Measurements from ENCODE around the gene AGAP2.

Gene AGAP2

GRCh38 chr12:57727758-57728395 is 10.7 kb downstream of the AGAP2 start:
- no peak for TF ChIP-seq CTCF (IDR thresholded peaks at IDR 0.05; ENCODE audit: borderline replicate concordance, control extremely low read depth, extremely low read depth, insufficient read depth, missing control alignments)
- in situ Hi-C loops (cut with MboI; ENCODE audit: low sequenced_read_pairs, unreplicated experiment), result no loop called here
- DNase-seq (ENCODE audit: low spot score), result peak; percentile 15

GRCh38 chr12:57726884-57727757 is 11.4 kb downstream of the AGAP2 start:
- in situ Hi-C loops (cut with MboI; ENCODE audit: low sequenced_read_pairs, unreplicated experiment), result no loop called here
- TF ChIP-seq CTCF (IDR thresholded peaks at IDR 0.05; ENCODE audit: borderline replicate concordance, control extremely low read depth, extremely low read depth, insufficient read depth, missing control alignments), result no peak
- peak; percentile 32 for DNase-seq (ENCODE audit: low spot score)

GRCh38 chr12:57726151-57726883 is 12.2 kb downstream of the AGAP2 start:
- DNase-seq (ENCODE audit: low spot score), result peak; percentile 68
- TF ChIP-seq CTCF (IDR thresholded peaks at IDR 0.05; ENCODE audit: borderline replicate concordance, control extremely low read depth, extremely low read depth, insufficient read depth, missing control alignments), result no peak
- in situ Hi-C loops (cut with MboI; ENCODE audit: low sequenced_read_pairs, unreplicated experiment), result no loop called here

- peak; percentile 35 for DNase-seq (ENCODE audit: low spot score)
- in situ Hi-C loops (cut with MboI; ENCODE audit: low sequenced_read_pairs, unreplicated experiment), result no loop called here
- no peak for TF ChIP-seq CTCF (IDR thresholded peaks at IDR 0.05; ENCODE audit: borderline replicate concordance, control extremely low read depth, extremely low read depth, insufficient read depth, missing control alignments)
Observed at GRCh38 chr12:57725851-57726150, 12.7 kb downstream of the AGAP2 start.

- in situ Hi-C loops (cut with MboI; ENCODE audit: low sequenced_read_pairs, unreplicated experiment), result no loop called here
- DNase-seq (ENCODE audit: low spot score), result peak; percentile 37
- no peak for TF ChIP-seq CTCF (IDR thresholded peaks at IDR 0.05; ENCODE audit: borderline replicate concordance, control extremely low read depth, extremely low read depth, insufficient read depth, missing control alignments)
Observed at GRCh38 chr12:57724936-57725740, 13.4 kb downstream of the AGAP2 start.

All from GM13976 (cell line).